Measurements from ENCODE around the gene RENBP. TPM values are rescaled to one million over a fixed set of nuclear protein-coding genes. Genes with fewer than 3 reads are reported as not detected.

RENBP gene
- total RNA-seq, 1 donor from 2014 or later: 20.2 TPM

GRCh38 chrX:153903238-153903980 is 41.0 kb downstream of the RENBP start:
- H3K4me1 Mint-ChIP-seq: peaks cover 44% of the 10 kb centered on the region
- ATAC-seq (ENCODE audit: low read depth) (no peak), DNase-seq (no peak)
- peak overlapping the region; percentile 77 for H3K27ac Mint-ChIP-seq
- intact Hi-C loops (cut with micrococcal nuclease): no loop called here
- H3K27me3 Mint-ChIP-seq: no peaks in the 10 kb centered on the region
- ChIA-PET POLR2A (interaction anchor here (0.6 to 5.2 kb wide), 5 partner anchors 16 to 480 kb away, joined by 3 to 25 read pairs (median 4); partner anchors contain the start of genes ARHGAP4, IDH3G and SSR4), CTCF (no interaction called here)
- TF ChIP-seq, protein P1, sequence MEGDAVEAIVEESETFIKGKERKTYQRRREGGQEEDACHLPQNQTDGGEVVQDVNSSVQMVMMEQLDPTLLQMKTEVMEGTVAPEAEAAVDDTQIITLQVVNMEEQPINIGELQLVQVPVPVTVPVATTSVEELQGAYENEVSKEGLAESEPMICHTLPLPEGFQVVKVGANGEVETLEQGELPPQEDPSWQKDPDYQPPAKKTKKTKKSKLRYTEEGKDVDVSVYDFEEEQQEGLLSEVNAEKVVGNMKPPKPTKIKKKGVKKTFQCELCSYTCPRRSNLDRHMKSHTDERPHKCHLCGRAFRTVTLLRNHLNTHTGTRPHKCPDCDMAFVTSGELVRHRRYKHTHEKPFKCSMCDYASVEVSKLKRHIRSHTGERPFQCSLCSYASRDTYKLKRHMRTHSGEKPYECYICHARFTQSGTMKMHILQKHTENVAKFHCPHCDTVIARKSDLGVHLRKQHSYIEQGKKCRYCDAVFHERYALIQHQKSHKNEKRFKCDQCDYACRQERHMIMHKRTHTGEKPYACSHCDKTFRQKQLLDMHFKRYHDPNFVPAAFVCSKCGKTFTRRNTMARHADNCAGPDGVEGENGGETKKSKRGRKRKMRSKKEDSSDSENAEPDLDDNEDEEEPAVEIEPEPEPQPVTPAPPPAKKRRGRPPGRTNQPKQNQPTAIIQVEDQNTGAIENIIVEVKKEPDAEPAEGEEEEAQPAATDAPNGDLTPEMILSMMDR (IDR thresholded peaks at IDR 0.05): no peak
- H3K4me3 Mint-ChIP-seq: peak overlapping the region; percentile 45
- H3K9me3 Mint-ChIP-seq: no peaks in the 10 kb centered on the region
- H3K36me3 Mint-ChIP-seq (ENCODE audit: low read depth): peaks cover 5% of the 10 kb centered on the region

GRCh38 chrX:153902385-153902784 is 42.1 kb downstream of the RENBP start:
- peaks cover under 1% of the 10 kb centered on the region for H3K36me3 Mint-ChIP-seq (ENCODE audit: low read depth)
- ChIA-PET POLR2A (interaction anchor here (1.6 to 5.2 kb wide), 2 partner anchors 23 to 108 kb away, joined by 8 to 25 read pairs; partner anchors contain the start of genes ARHGAP4, IDH3G and SSR4), CTCF (no interaction called here)
- no peak for ATAC-seq (ENCODE audit: low read depth)
- DNase-seq: no peak
- peaks cover 44% of the 10 kb centered on the region for H3K4me1 Mint-ChIP-seq
- no peak overlapping the region for H3K27ac Mint-ChIP-seq
- TF ChIP-seq, protein P1 (IDR thresholded peaks at IDR 0.05): no peak
- H3K27me3 Mint-ChIP-seq: no peaks in the 10 kb centered on the region
- no peaks in the 10 kb centered on the region for H3K9me3 Mint-ChIP-seq
- no peak overlapping the region for H3K4me3 Mint-ChIP-seq
- intact Hi-C loops (cut with micrococcal nuclease): no loop called here

DNA sequence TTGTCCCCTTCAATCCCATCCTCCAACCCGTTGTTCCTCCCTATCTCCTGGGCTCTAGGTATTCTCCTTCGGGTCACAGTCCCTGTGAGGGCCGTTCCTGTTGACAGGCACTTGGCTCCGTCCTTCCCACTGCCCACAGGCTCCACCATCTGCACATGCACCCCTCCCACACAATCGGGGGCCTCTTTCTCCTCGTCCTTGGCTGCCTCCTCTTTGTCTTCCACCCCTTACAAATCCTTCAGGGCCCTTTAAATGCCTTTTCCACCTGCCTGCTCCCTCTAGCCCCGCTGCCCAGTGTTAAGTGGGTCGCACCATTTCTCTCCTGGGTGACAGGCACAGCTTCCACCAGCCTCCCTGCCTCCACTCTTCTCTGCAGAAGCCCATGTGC is 42.7 kb downstream of the RENBP start:
- intact Hi-C loops (cut with micrococcal nuclease): loop anchor here (1.0 to 2.0 kb wide), 4 partner anchors 13 to 107 kb away; partner anchors contain the start of genes IDH3G and SSR4
- ChIA-PET CTCF (no interaction called here), POLR2A (interaction anchor here (1.8 to 1.9 kb wide), 2 partner anchors 21 to 23 kb away, joined by 11 to 12 read pairs; no protein-coding TSS in a partner anchor)
- no peaks in the 10 kb centered on the region for H3K36me3 Mint-ChIP-seq (ENCODE audit: low read depth)
- TF ChIP-seq, protein P1 (IDR thresholded peaks at IDR 0.05): no peak
- H3K9me3 Mint-ChIP-seq: no peaks in the 10 kb centered on the region
- peak overlapping the region; percentile 50 for H3K27ac Mint-ChIP-seq
- ATAC-seq (ENCODE audit: low read depth) (no peak), DNase-seq (no peak)
- peak overlapping the region; percentile 46 for H3K4me3 Mint-ChIP-seq
- no peaks in the 10 kb centered on the region for H3K27me3 Mint-ChIP-seq
- H3K4me1 Mint-ChIP-seq: peaks cover 44% of the 10 kb centered on the region

DNA sequence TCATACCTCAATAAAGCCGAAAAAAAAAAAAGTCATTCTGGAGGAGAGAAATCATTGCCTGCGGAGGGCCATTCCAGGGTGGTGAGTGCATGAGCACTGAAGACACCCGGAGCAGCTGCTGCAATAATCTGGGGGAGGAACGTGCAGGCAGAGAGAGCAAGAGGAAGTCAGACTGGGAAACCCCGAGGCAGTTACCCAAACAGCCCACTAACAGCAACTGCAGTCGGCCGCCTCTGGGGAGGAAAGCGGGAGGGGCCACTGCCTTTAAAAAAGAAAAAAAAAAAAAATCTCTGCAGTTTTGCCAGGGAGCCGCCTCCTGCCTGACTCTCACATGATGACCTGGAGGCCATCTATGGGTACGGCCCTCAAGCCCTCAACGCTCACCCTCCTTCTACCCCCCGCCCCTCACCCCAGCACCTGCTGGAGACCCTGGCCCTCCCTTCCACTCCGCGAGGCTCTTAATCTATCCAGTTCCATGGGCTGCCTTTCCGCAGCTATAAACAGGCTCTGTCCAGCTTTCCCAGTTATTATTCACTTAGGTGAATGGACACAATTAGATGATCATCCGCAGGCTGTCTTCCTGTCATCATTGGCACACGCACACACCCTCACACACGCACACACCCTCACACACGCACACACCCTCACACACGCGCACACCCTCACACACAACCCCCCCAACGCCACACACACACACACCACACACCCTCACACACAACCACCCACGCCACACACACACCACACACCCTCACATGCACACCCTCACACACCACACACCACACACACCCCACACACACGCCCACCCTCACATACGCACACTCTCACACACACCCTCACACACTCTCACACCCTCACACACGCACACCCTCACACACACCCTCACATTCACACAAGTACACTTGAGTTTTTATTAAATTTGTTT is 43.4 kb downstream of the RENBP start:
- peak; percentile 47 for DNase-seq
- Mint-ChIP-seq H3K27ac (peak overlapping the region; percentile 83), H3K27me3 (no peaks in the 10 kb centered on the region), H3K36me3 (ENCODE audit: low read depth) (no peaks in the 10 kb centered on the region), H3K4me1 (peaks cover 44% of the 10 kb centered on the region), H3K9me3 (no peaks in the 10 kb centered on the region), H3K4me3 (peak overlapping the region; percentile 72)
- intact Hi-C loops (cut with micrococcal nuclease): loop anchor here (1.0 to 2.0 kb wide), 4 partner anchors 13 to 107 kb away; partner anchors contain the start of genes IDH3G and SSR4
- POLR2A ChIA-PET: interaction anchor here (0.7 to 1.9 kb wide), 7 partner anchors 9 to 176 kb away, joined by 3 to 12 read pairs (median 7); partner anchors contain the start of gene L1CAM
- peak; percentile 91 for ATAC-seq (ENCODE audit: low read depth)
- CTCF ChIA-PET: interaction anchor here (0.8 to 1.0 kb wide), 2 partner anchors 22 to 83 kb away, joined by 3 read pairs; no protein-coding TSS in a partner anchor
- TF ChIP-seq, protein P1 (IDR thresholded peaks at IDR 0.05): no peak
